ENCODE data around the gene HBM.
"Not testable (repeated sequence)": the region's sequence is repeated elsewhere in the genome, so short reads cannot be mapped to it uniquely, and the experiment has no call there.

Gene HBM

DNA sequence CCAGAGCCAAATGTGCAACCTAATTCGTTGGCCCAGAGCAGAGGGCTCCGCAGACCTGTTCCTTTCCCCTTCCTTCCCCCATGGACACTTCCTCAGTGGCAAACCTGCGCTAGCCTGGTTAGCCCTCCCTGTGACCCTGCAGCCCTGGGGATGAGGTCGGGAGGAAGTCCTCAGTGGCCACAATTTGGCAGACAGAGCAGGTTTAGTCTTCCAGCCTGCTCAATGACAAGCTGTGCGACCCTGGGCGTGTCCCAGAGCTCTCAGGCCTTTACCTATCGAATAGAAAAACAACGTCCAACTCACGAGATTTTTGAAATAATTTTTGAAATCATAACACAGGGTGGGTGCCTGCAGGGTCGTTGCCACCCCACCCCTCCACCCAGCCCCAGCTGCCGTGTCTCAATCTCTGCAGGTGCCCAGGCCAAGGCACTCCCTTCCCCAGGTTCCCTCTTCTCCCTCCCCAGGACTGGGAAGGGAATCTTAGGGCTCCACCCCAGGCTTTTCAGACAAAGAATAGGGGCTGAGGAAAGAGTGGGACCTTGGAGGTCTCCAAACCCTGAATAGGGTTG lies 1.4 kb downstream of the HBM start:
- DNase-seq (ENCODE audit: low read depth in 1 of 2, low spot score in 1 of 2): no peak

DNA sequence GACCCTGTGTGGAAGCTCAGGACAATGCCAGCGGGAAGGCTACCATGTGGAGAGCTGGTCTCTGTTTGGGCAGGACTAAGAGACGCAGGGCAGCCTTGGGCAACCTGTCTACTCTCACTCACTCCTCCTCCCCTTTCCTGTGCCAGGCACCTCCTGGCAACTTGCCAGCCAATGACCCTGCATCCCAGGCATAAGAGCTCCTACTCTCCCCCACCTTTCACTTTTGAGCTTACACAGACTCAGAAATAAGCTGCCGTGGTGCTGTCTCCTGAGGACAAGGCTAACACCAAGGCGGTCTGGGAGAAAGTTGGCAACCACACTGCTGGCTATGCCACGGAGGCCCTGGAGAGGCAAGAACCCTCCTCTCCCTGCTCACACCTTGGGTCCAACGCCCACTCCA lies 2.6 kb downstream of the HBM start:
- DNase-seq (ENCODE audit: low read depth in 1 of 2, low spot score in 1 of 2): no peak

DNA sequence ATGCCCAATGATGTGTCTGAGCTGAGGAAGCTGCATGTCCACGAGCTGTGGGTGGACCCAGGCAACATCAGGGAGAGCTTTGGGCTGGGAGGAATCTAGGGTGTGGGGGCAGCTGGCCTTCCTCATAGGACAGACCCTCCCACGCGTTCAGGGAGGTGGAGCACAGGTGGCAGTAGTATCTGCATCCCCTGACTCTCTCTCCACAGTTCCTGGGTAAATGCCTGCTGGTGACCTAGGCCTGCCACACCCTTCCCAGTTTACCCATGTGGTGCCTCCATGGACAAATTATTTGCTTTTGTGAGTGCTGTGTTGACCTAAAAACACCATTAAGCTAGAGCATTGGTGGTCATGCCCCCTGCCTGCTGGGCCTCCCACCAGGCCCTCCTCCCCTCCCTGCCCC lies 3.2 kb downstream of the HBM start:
- DNase-seq (ENCODE audit: low read depth in 1 of 2, low spot score in 1 of 2): no peak

DNA sequence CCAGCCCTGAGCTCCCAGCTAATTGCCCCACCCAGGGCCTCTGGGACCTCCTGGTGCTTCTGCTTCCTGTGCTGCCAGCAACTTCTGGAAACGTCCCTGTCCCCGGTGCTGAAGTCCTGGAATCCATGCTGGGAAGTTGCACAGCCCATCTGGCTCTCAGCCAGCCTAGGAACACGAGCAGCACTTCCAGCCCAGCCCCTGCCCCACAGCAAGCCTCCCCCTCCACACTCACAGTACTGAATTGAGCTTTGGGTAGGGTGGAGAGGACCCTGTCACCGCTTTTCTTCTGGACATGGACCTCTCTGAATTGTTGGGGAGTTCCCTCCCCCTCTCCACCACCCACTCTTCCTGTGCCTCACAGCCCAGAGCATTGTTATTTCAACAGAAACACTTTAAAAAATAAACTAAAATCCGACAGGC lies 4.3 kb downstream of the HBM start:
- not testable (repeated sequence) for DNase-seq (ENCODE audit: low read depth in 1 of 2, low spot score in 1 of 2)

DNA sequence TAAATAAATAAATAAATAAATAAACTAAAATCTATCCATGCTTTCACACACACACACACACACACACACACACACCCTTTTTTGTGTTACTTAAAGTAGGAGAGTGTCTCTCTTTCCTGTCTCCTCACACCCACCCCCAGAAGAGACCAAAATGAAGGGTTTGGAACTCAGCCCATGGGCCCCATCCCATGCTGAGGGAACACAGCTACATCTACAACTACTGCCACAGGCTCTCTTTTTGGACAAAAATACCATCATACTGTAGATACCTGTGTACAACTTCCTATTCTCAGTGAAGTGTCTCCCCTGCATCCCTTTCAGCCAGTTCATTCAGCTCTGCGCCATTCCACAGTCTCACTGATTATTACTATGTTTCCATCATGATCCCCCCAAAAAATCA lies 5.0 kb downstream of the HBM start:
- no peak for DNase-seq (ENCODE audit: low read depth in 1 of 2, low spot score in 1 of 2)

DNA sequence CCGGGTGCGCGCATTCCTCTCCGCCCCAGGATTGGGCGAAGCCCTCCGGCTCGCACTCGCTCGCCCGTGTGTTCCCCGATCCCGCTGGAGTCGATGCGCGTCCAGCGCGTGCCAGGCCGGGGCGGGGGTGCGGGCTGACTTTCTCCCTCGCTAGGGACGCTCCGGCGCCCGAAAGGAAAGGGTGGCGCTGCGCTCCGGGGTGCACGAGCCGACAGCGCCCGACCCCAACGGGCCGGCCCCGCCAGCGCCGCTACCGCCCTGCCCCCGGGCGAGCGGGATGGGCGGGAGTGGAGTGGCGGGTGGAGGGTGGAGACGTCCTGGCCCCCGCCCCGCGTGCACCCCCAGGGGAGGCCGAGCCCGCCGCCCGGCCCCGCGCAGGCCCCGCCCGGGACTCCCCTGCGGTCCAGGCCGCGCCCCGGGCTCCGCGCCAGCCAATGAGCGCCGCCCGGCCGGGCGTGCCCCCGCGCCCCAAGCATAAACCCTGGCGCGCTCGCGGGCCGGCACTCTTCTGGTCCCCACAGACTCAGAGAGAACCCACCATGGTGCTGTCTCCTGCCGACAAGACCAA lies 6.7 kb downstream of the HBM start, which contains the start of gene HBA2:
Gene HBA2, plus strand, starts transcription at position 503 of the 568 bp plus-strand sequence. Its CDS starts 37 bp downstream, at position 540.
- not testable (repeated sequence) for DNase-seq (ENCODE audit: low read depth in 1 of 2, low spot score in 1 of 2)

DNA sequence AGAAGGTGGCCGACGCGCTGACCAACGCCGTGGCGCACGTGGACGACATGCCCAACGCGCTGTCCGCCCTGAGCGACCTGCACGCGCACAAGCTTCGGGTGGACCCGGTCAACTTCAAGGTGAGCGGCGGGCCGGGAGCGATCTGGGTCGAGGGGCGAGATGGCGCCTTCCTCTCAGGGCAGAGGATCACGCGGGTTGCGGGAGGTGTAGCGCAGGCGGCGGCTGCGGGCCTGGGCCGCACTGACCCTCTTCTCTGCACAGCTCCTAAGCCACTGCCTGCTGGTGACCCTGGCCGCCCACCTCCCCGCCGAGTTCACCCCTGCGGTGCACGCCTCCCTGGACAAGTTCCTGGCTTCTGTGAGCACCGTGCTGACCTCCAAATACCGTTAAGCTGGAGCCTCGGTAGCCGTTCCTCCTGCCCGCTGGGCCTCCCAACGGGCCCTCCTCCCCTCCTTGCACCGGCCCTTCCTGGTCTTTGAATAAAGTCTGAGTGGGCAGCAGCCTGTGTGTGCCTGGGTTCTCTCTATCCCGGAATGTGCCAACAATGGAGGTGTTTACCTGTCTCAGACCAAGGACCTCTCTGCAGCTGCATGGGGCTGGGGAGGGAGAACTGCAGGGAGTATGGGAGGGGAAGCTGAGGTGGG lies 7.6 kb downstream of the HBM start:
- not testable (repeated sequence) for DNase-seq (ENCODE audit: low read depth in 1 of 2, low spot score in 1 of 2)

DNA sequence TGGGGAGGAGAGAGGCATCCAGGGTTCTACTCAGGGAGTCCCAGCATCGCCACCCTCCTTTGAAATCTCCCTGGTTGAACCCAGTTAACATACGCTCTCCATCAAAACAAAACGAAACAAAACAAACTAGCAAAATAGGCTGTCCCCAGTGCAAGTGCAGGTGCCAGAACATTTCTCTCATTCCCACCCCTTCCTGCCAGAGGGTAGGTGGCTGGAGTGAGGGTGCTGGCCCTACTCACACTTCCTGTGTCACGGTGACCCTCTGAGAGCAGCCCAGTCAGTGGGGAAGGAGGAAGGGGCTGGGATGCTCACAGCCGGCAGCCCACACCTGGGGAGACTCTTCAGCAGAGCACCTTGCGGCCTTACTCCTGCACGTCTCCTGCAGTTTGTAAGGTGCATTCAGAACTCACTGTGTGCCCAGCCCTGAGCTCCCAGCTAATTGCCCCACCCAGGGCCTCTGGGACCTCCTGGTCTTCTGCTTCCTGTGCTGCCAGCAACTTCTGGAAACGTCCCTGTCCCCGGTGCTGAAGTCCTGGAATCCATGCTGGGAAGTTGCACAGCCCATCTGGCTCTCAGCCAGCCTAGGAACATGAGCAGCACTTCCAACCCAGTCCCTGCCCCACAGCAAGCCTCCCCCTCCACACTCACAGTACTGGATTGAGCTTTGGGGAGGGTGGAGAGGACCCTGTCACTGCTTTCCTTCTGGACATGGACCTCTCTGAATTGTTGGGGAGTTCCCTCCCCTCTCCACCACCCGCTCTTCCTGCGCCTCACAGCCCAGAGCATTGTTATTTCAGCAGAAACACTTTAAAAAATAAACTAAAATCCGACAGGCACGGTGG lies 8.4 kb downstream of the HBM start:
- not testable (repeated sequence) for DNase-seq (ENCODE audit: low read depth in 1 of 2, low spot score in 1 of 2)

DNA sequence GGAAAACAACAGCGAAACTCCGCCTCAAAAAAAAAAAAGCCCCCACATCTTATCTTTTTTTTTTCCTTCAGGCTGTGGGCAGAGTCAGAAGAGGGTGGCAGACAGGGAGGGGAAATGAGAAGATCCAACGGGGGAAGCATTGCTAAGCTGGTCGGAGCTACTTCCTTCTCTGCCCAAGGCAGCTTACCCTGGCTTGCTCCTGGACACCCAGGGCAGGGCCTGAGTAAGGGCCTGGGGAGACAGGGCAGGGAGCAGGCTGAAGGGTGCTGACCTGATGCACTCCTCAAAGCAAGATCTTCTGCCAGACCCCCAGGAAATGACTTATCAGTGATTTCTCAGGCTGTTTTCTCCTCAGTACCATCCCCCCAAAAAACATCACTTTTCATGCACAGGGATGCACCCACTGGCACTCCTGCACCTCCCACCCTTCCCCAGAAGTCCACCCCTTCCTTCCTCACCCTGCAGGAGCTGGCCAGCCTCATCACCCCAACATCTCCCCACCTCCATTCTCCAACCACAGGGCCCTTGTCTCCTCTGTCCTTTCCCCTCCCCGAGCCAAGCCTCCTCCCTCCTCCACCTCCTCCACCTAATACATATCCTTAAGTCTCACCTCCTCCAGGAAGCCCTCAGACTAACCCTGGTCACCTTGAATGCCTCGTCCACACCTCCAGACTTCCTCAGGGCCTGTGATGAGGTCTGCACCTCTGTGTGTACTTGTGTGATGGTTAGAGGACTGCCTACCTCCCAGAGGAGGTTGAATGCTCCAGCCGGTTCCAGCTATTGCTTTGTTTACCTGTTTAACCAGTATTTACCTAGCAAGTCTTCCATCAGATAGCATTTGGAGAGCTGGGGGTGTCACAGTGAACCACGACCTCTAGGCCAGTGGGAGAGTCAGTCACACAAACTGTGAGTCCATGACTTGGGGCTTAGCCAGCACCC lies 9.5 kb downstream of the HBM start:
- no peak for DNase-seq (ENCODE audit: low read depth in 1 of 2, low spot score in 1 of 2)

DNA sequence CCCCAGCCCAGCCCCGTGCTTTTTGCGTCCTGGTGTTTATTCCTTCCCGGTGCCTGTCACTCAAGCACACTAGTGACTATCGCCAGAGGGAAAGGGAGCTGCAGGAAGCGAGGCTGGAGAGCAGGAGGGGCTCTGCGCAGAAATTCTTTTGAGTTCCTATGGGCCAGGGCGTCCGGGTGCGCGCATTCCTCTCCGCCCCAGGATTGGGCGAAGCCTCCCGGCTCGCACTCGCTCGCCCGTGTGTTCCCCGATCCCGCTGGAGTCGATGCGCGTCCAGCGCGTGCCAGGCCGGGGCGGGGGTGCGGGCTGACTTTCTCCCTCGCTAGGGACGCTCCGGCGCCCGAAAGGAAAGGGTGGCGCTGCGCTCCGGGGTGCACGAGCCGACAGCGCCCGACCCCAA lies 10.2 kb downstream of the HBM start:
- not testable (repeated sequence) for DNase-seq (ENCODE audit: low read depth in 1 of 2, low spot score in 1 of 2)

DNA sequence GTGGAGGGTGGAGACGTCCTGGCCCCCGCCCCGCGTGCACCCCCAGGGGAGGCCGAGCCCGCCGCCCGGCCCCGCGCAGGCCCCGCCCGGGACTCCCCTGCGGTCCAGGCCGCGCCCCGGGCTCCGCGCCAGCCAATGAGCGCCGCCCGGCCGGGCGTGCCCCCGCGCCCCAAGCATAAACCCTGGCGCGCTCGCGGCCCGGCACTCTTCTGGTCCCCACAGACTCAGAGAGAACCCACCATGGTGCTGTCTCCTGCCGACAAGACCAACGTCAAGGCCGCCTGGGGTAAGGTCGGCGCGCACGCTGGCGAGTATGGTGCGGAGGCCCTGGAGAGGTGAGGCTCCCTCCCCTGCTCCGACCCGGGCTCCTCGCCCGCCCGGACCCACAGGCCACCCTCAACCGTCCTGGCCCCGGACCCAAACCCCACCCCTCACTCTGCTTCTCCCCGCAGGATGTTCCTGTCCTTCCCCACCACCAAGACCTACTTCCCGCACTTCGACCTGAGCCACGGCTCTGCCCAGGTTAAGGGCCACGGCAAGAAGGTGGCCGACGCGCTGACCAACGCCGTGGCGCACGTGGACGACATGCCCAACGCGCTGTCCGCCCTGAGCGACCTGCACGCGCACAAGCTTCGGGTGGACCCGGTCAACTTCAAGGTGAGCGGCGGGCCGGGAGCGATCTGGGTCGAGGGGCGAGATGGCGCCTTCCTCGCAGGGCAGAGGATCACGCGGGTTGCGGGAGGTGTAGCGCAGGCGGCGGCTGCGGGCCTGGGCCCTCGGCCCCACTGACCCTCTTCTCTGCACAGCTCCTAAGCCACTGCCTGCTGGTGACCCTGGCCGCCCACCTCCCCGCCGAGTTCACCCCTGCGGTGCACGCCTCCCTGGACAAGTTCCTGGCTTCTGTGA lies 11.0 kb downstream of the HBM start, which contains the start of gene HBA1:
Gene HBA1, plus strand, starts transcription at position 204 of the 906 bp plus-strand sequence. Its CDS starts 37 bp downstream, at position 241.
- not testable (repeated sequence) for DNase-seq (ENCODE audit: low read depth in 1 of 2, low spot score in 1 of 2)

DNA sequence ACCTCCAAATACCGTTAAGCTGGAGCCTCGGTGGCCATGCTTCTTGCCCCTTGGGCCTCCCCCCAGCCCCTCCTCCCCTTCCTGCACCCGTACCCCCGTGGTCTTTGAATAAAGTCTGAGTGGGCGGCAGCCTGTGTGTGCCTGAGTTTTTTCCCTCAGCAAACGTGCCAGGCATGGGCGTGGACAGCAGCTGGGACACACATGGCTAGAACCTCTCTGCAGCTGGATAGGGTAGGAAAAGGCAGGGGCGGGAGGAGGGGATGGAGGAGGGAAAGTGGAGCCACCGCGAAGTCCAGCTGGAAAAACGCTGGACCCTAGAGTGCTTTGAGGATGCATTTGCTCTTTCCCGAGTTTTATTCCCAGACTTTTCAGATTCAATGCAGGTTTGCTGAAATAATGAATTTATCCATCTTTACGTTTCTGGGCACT lies 11.6 kb downstream of the HBM start:
- DNase-seq (ENCODE audit: low read depth in 1 of 2, low spot score in 1 of 2): no peak

DNA sequence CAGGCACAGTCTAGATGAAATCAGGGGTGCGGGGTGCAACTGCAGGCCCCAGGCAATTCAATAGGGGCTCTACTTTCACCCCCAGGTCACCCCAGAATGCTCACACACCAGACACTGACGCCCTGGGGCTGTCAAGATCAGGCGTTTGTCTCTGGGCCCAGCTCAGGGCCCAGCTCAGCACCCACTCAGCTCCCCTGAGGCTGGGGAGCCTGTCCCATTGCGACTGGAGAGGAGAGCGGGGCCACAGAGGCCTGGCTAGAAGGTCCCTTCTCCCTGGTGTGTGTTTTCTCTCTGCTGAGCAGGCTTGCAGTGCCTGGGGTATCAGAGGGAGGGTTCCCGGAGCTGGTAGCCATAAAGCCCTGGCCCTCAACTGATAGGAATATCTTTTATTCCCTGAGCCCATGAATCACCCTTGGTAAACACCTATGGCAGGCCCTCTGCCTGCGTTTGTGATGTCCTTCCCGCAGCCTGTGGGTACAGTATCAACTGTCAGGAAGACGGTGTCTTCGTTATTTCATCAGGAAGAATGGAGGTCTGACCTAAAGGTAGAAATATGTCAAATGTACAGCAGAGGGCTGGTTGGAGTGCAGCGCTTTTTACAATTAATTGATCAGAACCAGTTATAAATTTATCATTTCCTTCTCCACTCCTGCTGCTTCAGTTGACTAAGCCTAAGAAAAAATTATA lies 12.3 kb downstream of the HBM start:
- no peak for DNase-seq (ENCODE audit: low read depth in 1 of 2, low spot score in 1 of 2)

DNA sequence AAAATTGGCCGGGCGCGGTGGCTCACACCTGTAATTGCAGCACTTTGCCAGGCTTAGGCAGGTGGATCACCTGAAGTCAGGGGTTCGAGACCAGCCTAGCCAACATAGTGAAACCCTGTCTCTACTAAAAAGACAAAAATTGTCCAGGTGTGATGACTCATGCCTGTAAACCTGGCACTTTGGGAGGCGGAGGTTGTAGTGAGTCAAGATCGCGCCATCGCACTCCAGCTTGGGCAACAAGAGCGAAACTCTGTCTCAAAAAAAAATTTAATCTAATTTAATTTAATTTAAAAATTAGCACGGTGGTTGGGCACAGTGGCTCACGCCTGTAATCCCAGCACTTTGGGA lies 12.9 kb downstream of the HBM start:
- no peak for DNase-seq (ENCODE audit: low read depth in 1 of 2, low spot score in 1 of 2)

DNA sequence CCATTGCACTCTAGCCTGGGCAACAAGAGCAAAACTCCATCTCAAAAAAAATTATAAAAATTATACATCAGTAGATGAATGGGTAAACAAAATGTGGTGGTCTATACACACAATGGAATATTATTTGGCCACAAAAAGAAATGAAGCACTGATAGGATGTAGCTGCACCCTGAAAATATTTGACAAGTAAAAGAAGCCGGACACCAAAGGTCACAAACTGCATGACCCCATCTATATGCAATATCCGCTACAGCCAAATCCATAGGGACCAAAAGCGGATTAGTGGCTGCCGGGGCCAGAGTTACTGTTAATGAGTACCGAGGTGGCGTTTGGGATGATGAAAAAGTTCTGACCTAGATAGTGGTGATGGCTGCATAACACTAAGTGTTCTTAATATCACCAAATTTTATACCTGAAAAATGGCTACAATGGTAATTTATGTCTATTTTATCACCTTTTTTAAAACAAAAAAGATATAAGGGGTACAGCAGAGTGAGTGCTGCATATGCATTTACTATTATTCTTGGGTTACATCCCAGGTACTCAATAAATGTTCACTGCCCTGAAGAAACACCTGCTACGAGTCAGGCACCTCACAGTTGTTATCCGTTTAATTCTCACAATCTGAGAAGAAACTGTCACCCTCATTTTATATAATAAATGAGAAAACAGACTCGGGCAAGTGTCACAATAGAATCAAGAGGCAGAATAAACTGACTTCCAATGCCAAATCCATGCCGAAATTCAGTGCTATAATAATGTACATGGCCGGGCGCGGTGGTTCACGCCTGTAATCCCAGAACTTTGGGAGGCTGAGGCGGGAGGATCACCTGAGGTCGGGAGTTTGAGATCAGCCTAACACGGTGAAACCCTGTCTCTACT lies 13.7 kb downstream of the HBM start:
- DNase-seq (ENCODE audit: low read depth in 1 of 2, low spot score in 1 of 2): no peak

DNA sequence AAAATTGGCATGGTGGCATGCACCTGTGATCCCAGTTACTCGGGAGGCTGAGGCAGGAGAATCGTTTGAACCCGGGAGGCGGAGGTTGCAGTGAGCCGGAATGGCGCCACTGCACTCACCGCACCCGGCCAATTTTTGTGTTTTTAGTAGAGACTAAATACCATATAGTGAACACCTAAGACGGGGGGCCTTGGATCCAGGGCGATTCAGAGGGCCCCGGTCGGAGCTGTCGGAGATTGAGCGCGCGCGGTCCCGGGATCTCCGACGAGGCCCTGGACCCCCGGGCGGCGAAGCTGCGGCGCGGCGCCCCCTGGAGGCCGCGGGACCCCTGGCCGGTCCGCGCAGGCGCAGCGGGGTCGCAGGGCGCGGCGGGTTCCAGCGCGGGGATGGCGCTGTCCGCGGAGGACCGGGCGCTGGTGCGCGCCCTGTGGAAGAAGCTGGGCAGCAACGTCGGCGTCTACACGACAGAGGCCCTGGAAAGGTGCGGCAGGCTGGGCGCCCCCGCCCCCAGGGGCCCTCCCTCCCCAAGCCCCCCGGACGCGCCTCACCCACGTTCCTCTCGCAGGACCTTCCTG lies 14.4 kb downstream of the HBM start, which contains the start of gene HBQ1:
Gene HBQ1, plus strand, starts transcription at position 359 of the 575 bp plus-strand sequence. Its CDS starts 28 bp downstream, at position 387.
- no peak for DNase-seq (ENCODE audit: low read depth in 1 of 2, low spot score in 1 of 2)
